H1 (cell line): ENCODE results near the gene KLHDC7B. TPM values are rescaled to one million over a fixed set of nuclear protein-coding genes. Genes with fewer than 3 reads are reported as not detected.

ENCODE experiments used
- CTCF ChIA-PET: fragments of 300-600 bp; sonication (Branson Sonifier 250); formaldehyde crosslinking; loops from one replicate; lab custom pipeline; 2021; ENCODE audit not compliant: partially characterized antibody; lab: Charles Lee
- POLR2A ChIA-PET: fragments of 300-600 bp; sonication (Branson Sonifier 250); formaldehyde crosslinking; loops from one replicate; lab custom pipeline; 2021; ENCODE audit warnings: inconsistent platforms; ENCODE audit not compliant: partially characterized antibody; lab: Charles Lee
- DNase-seq, 2 experiments: peaks; one replicate each; pipeline versions ENCODE4 v3.0.0 to v3.0.0-alpha.2; 2010 to 2022; ENCODE audit warnings: low spot score in 2 of 2, low read depth in 1 of 2, mixed read lengths in 1 of 2
- FAIRE-seq: peaks from 2 replicates; lab custom pipeline; 2011; peaks lifted over from hg19 to GRCh38; lab: Jason Lieb, UNC
- H2AFZ ChIP-seq: 2 replicates; pipeline ENCODE4 v1.8.1; 2012; ENCODE audit warnings: low read length, inconsistent platforms
- H2AK5ac ChIP-seq: 2 replicates; pipeline ENCODE4 v1.6.1; 2013; ENCODE audit warnings: low read depth, low read length
- H2BK120ac ChIP-seq: replicated peaks from 2 replicates; pipeline ENCODE3; 2013; ENCODE audit warnings: low read depth, low read length, inconsistent platforms
- H2BK12ac ChIP-seq: 2 replicates; pipeline ENCODE4 v1.6.1; 2013; ENCODE audit warnings: low read depth, low read length
- H2BK15ac ChIP-seq: 2 replicates; pipeline ENCODE4 v1.6.1; 2013; ENCODE audit warnings: low read length
- H2BK20ac ChIP-seq: 2 replicates; pipeline ENCODE4 v1.6.1; 2013; ENCODE audit warnings: low read length
- H2BK5ac ChIP-seq: 2 replicates; pipeline ENCODE4 v1.6.1; 2013; ENCODE audit warnings: low read depth, low read length
- H3K14ac ChIP-seq: 2 replicates; pipeline ENCODE4 v1.6.1; 2013; ENCODE audit warnings: inconsistent platforms; ENCODE audit not compliant: insufficient read length
- H3K18ac ChIP-seq: 2 replicates; pipeline ENCODE4 v1.6.1; 2013; ENCODE audit warnings: low read length; ENCODE audit errors: extremely low read depth
- H3K23ac ChIP-seq: 2 replicates; pipeline ENCODE4 v1.6.1; 2013; ENCODE audit warnings: inconsistent platforms; ENCODE audit not compliant: insufficient read length
- H3K23me2 ChIP-seq: 2 replicates; pipeline ENCODE4 v1.6.1; 2013; ENCODE audit warnings: low read depth, low read length
- H3K27ac ChIP-seq: 2 replicates; pipeline ENCODE4 v1.6.1; 2011; ENCODE audit warnings: low read depth, low read length, inconsistent platforms
- H3K27me3 ChIP-seq, 4 experiments: replicated peaks in 1 of 4; 1 replicate in 1 of 4; 2 replicates in 3 of 4; pipeline versions ENCODE4 v1.6.1 to v1.8.1; 2011 to 2013; ENCODE audit warnings: low read length in 3 of 4, mild to moderate bottlenecking in 3 of 4, inconsistent platforms in 2 of 4, mixed read lengths in 2 of 4, moderate library complexity in 1 of 4; ENCODE audit not compliant: control insufficient read depth in 3 of 4, insufficient read depth in 3 of 4; ENCODE audit errors: extremely low read depth in 1 of 4
- H3K36me3 ChIP-seq, 4 experiments: 2 replicates each; pipeline versions ENCODE4 v1.6.1 to v1.8.1; 2011 to 2013; ENCODE audit warnings: mild to moderate bottlenecking in 4 of 4, low read length in 3 of 4, moderate library complexity in 2 of 4, control low read depth in 1 of 4, inconsistent platforms in 1 of 4; ENCODE audit not compliant: insufficient read depth in 4 of 4, control insufficient read depth in 2 of 4
- H3K4ac ChIP-seq: replicated peaks from 2 replicates; pipeline ENCODE3; 2013; ENCODE audit warnings: low read length, low read depth, mixed read lengths, inconsistent platforms; ENCODE audit not compliant: insufficient read length
- H3K4me1 ChIP-seq, 4 experiments: replicated peaks in 1 of 4; 1 replicate in 1 of 4; 2 replicates in 3 of 4; pipeline versions ENCODE4 v1.6.1 to v1.8.1; 2011 to 2013; ENCODE audit warnings: low read length in 3 of 4, inconsistent platforms in 2 of 4, mixed read lengths in 1 of 4; ENCODE audit not compliant: insufficient read depth in 4 of 4, control insufficient read depth in 3 of 4
- H3K4me2 ChIP-seq, 2 experiments: 2 replicates each; pipeline versions ENCODE4 v1.6.1 to v1.8.1; 2011 to 2013; ENCODE audit warnings: low read depth in 2 of 2, low read length in 2 of 2, control low read depth in 1 of 2, inconsistent platforms in 1 of 2, mild to moderate bottlenecking in 1 of 2; ENCODE audit not compliant: insufficient read depth in 1 of 2
- H3K4me3 ChIP-seq, 4 experiments: fragments of 200-600, 300-600 bp in 1 of 4; sonication (generic), shearing (Covaris generic), sonication (Bioruptor Twin) in 1 of 4; 2 replicates each; pipeline versions ENCODE4 v1.5.1 to v1.8.1; 2011 to 2016; ENCODE audit warnings: low read length in 4 of 4, low read depth in 3 of 4, control low read depth in 2 of 4, inconsistent platforms in 2 of 4, mild to moderate bottlenecking in 2 of 4, mixed read lengths in 1 of 4, moderate library complexity in 1 of 4; ENCODE audit not compliant: insufficient read depth in 2 of 4; ENCODE audit errors: extremely low read depth in 1 of 4
- H3K56ac ChIP-seq: replicated peaks from 2 replicates; pipeline ENCODE3; 2013; ENCODE audit warnings: low read depth, mild to moderate bottlenecking, mixed read lengths, low read length, inconsistent platforms; ENCODE audit not compliant: insufficient read length
- H3K79me1 ChIP-seq: 2 replicates; pipeline ENCODE4 v1.6.1; 2013; ENCODE audit warnings: low read depth, low read length, control low read depth
- H3K79me2 ChIP-seq, 2 experiments: 2 replicates each; pipeline versions ENCODE4 v1.6.1 to v1.8.1; 2012 to 2013; ENCODE audit warnings: low read length in 2 of 2, mild to moderate bottlenecking in 2 of 2, inconsistent platforms in 1 of 2; ENCODE audit not compliant: insufficient read depth in 2 of 2, control insufficient read depth in 1 of 2
- H3K9ac ChIP-seq, 4 experiments: replicated peaks in 1 of 4; 1 replicate in 1 of 4; 2 replicates in 3 of 4; pipeline versions ENCODE4 v1.6.1 to v1.8.1; 2011 to 2013; ENCODE audit warnings: low read depth in 3 of 4, low read length in 3 of 4, control low read depth in 2 of 4, mild to moderate bottlenecking in 2 of 4, moderate library complexity in 2 of 4, inconsistent platforms in 1 of 4; ENCODE audit errors: extremely low read depth in 1 of 4
- H3K9me3 ChIP-seq, 2 experiments: 2 replicates each; pipeline versions ENCODE4 v1.6.1 to v1.8.1; 2012 to 2013; ENCODE audit warnings: mild to moderate bottlenecking in 2 of 2, moderate library complexity in 2 of 2, control low read depth in 1 of 2, inconsistent platforms in 1 of 2, low read depth in 1 of 2, low read length in 1 of 2, mixed read lengths in 1 of 2; ENCODE audit not compliant: insufficient read depth in 2 of 2
- H4K20me1 ChIP-seq, 2 experiments: replicated peaks in 1 of 2; 2 replicates each; pipeline versions ENCODE3 to v1.8.1; 2011 to 2013; ENCODE audit warnings: inconsistent platforms in 2 of 2, low read length in 2 of 2, mild to moderate bottlenecking in 1 of 2; ENCODE audit not compliant: insufficient read depth in 2 of 2, control insufficient read depth in 1 of 2
- H4K5ac ChIP-seq: 2 replicates; pipeline ENCODE4 v1.6.1; 2013; ENCODE audit warnings: low read length, low read depth, mixed read lengths, inconsistent platforms; ENCODE audit not compliant: insufficient read length
- H4K8ac ChIP-seq: 2 replicates; pipeline ENCODE4 v1.8.0; 2013; ENCODE audit warnings: mild to moderate bottlenecking, moderate library complexity, low read length, inconsistent platforms; ENCODE audit not compliant: insufficient read depth; ENCODE audit errors: extremely low read depth
- H4K91ac ChIP-seq: replicated peaks from 2 replicates; pipeline ENCODE3; 2013; ENCODE audit warnings: low read length, mixed read lengths, inconsistent platforms; ENCODE audit not compliant: insufficient read length
- ATF3 ChIP-seq: IDR thresholded peaks from 2 replicates; pipeline ENCODE4 v1.6.1; 2011; ENCODE audit warnings: low read depth, mild to moderate bottlenecking, low read length; ENCODE audit not compliant: insufficient read depth
- CHD1 ChIP-seq: IDR thresholded peaks from 2 replicates; pipeline ENCODE4 v1.6.1; 2012; ENCODE audit warnings: low read depth, low read length, improper control_type of control experiment
- CTCF ChIP-seq, 3 experiments: IDR thresholded peaks; 1 replicate in 2 of 3; 2 replicates in 1 of 3; pipeline versions ENCODE4 v1.5.1 to v1.6.1; 2011; ENCODE audit warnings: low read length in 3 of 3, mild to moderate bottlenecking in 3 of 3, inconsistent platforms in 2 of 3, low read depth in 1 of 3, moderate library complexity in 1 of 3; ENCODE audit not compliant: insufficient read depth in 1 of 3; ENCODE audit errors: control extremely low read depth in 1 of 3
- EZH2 ChIP-seq: fragments of 200-600 bp; sonication (generic); IDR thresholded peaks from 2 replicates; pipeline ENCODE4 v1.7.1; 2012; ENCODE audit warnings: low read depth, mild to moderate bottlenecking, moderate library complexity, low read length, inconsistent platforms; ENCODE audit not compliant: severe bottlenecking
- RNF2 ChIP-seq: fragments of 200-900, 300-1000 bp; sonication (generic); IDR thresholded peaks from 2 replicates; pipeline ENCODE4 v1.7.1; 2016; ENCODE audit warnings: borderline replicate concordance, low read depth, mild to moderate bottlenecking, antibody characterized with exemption, low read length; ENCODE audit not compliant: poor library complexity, severe bottlenecking; ENCODE audit errors: missing control alignments
- SIX5 ChIP-seq: IDR thresholded peaks from 2 replicates; pipeline ENCODE4 v1.6.1; 2011; ENCODE audit warnings: mild to moderate bottlenecking, low read depth, low read length
- YY1 ChIP-seq: IDR thresholded peaks from 2 replicates; pipeline ENCODE4 v1.6.1; 2011; ENCODE audit warnings: low read depth, mild to moderate bottlenecking, low read length
- WGBS, 2 experiments: shearing (Covaris generic) in 1 of 2; methylation state at CpG; one replicate each; pipeline versions ENCODE4 v1.1.6 to v1.1.7; 2013 to 2015; ENCODE audit warnings: low lambda C conversion rate in 2 of 2, mixed read lengths in 2 of 2, inconsistent platforms in 1 of 2, low coverage in 1 of 2, missing lambda C conversion rate in 1 of 2; ENCODE audit not compliant: insufficient replicate concordance in 2 of 2, insufficient coverage in 1 of 2, insufficient read length in 1 of 2; ENCODE audit errors: extremely low coverage in 1 of 2, missing lambda C conversion rate in 1 of 2; 5-methylcytosine and 5-hydroxymethylcytosine counted together
- polyA plus RNA-seq, 7 experiments: library from polyadenylated mRNA; depleted of rRNA in 3 of 7; stranded (reverse) in 5 of 7; unstranded in 2 of 7; fragments of >200 nt in 5 of 7; fragments of 200-250 nt in 2 of 7; gene quantifications; 1 replicate in 5 of 7; 2 replicates in 1 of 7; 4 replicates in 1 of 7; pipeline versions ENCODE4 v1.2.1 to v1.2.3, GENCODE V29; 2011 to 2013; ENCODE audit warnings: missing spikeins in 2 of 7, mixed read lengths in 2 of 7
- total RNA-seq: library from RNA; stranded (reverse); fragmentation: NEBNext Ultra II Directional; extraction: Animal tissue kit (Norgen Biotek cat#: 25700); gene quantifications from 2 replicates; pipeline ENCODE4 v1.2.1, GENCODE V29; 2021

The KLHDC7B gene
- total and polyA plus RNA-seq, 2 of the 8 experiments (the other 6 are each of a cell fraction or from before 2014, with no cell fraction given), result not detected

GRCh38 chr22:50505776-50506610 is 39.7 kb upstream of the KLHDC7B start:
- WGBS, 2 experiments, result 92% methylated on average over 37 of the region's 41 CpGs; no CpG with 5 or more reads in 1 of the 2 experiments
- H3K4me1 ChIP-seq, result peaks cover 2 to 8% (median 5%) of the 10 kb centered on the region in 4 experiments
- no peak overlapping the region for H2BK15ac ChIP-seq
- H4K5ac ChIP-seq, result no peak overlapping the region
- H3K4me3 ChIP-seq, result peak overlapping the region in 1 of 4 experiments; percentile 100; a peak in 1 of 8 replicates
- H2BK12ac ChIP-seq, result no peak overlapping the region
- H4K91ac ChIP-seq, result no peak overlapping the region
- H3K36me3 ChIP-seq, result peaks cover 0 to 15% (median 0%) of the 10 kb centered on the region in 4 experiments; a peak in 3 of 8 replicates
- ChIA-PET POLR2A (interaction anchor here (0.9 to 2.7 kb wide), 3 partner anchors 8 to 24 kb away, joined by 3 to 17 read pairs (median 3); partner anchors contain the start of genes ADM2 and MIOX), CTCF (interaction anchor here (0.8 to 2.7 kb wide), 4 partner anchors 9 to 21 kb away, joined by 3 to 22 read pairs (median 4); no protein-coding TSS in a partner anchor)
- H3K4ac ChIP-seq, result no peak overlapping the region
- no peak overlapping the region for H3K14ac ChIP-seq
- peaks cover 11% of the 10 kb centered on the region; the same call in 1 of the 2 replicates for H3K23me2 ChIP-seq
- H4K8ac ChIP-seq, result peak overlapping the region; percentile 11; the same call in 1 of the 2 replicates
- H3K23ac ChIP-seq, result no peak overlapping the region
- H2BK5ac ChIP-seq, result no peak overlapping the region
- no peak overlapping the region for H3K18ac ChIP-seq
- no peak overlapping the region for H2BK120ac ChIP-seq
- no peak overlapping the region for H2BK20ac ChIP-seq
- H2AFZ ChIP-seq, result no peak overlapping the region
- no peak overlapping the region for H2AK5ac ChIP-seq
- FAIRE-seq, result no peak
- H3K27ac ChIP-seq, result no peak overlapping the region
- no peak overlapping the region for H3K9ac ChIP-seq
- H3K79me2 ChIP-seq, result peaks cover 0 to 18% of the 10 kb centered on the region in 2 experiments; a peak in 2 of 4 replicates
- H3K56ac ChIP-seq, result no peak overlapping the region
- H3K9me3 ChIP-seq, result no peaks in the 10 kb centered on the region
- H3K4me2 ChIP-seq, result peak overlapping the region in 1 of 2 experiments; percentile 65; a peak in 1 of 4 replicates
- H4K20me1 ChIP-seq, result peaks cover 0 to 18% of the 10 kb centered on the region in 2 experiments
- no peak for DNase-seq
- H3K27me3 ChIP-seq, result no peaks in the 10 kb centered on the region
- peaks cover 9% of the 10 kb centered on the region; the same call in 1 of the 2 replicates for H3K79me1 ChIP-seq
- no peak for TF ChIP-seq CTCF (IDR thresholded peaks at IDR 0.05; ENCODE audit: control extremely low read depth in 1 of 3, insufficient read depth in 1 of 3, low read depth in 1 of 3, low read length in 3 of 3)
- TF ChIP-seq YY1, result no peak
- no peak for TF ChIP-seq EZH2
- TF ChIP-seq RNF2, result no peak
- no peak for TF ChIP-seq CHD1
- no peak for TF ChIP-seq ATF3
- no peak for TF ChIP-seq SIX5
